Neural cell (in vitro differentiated cells): ENCODE measurements around the gene NDUFAF3. TPM values are rescaled to one million over a fixed set of nuclear protein-coding genes. Genes with fewer than 3 reads are reported as not detected.

Experiments
- H2AFZ ChIP-seq: fragments of 200-600, 300-800 bp; sonication (generic), shearing (Covaris generic); 2 replicates; pipeline ENCODE4 v1.6.0; 2014; ENCODE audit warnings: low read depth, mild to moderate bottlenecking, antibody characterized with exemption, low read length, moderate library complexity
- H3F3A ChIP-seq: fragments of 200-600 bp; shearing (Covaris generic); 2 replicates; pipeline ENCODE4 v1.6.1; 2016; ENCODE audit warnings: mild to moderate bottlenecking, moderate library complexity, mixed read lengths, antibody characterized with exemption, low read length; ENCODE audit not compliant: insufficient read depth, poor library complexity, severe bottlenecking
- H3K27ac ChIP-seq: fragments of 200-600, 300-800 bp; sonication (generic), shearing (Covaris generic); 2 replicates; pipeline ENCODE4 v1.5.1; 2014; ENCODE audit warnings: mild to moderate bottlenecking, low read length, moderate library complexity
- H3K27me3 ChIP-seq: fragments of 300-800, 200-600 bp; sonication (generic), shearing (Covaris generic); 2 replicates; pipeline ENCODE4 v1.6.0; 2014; ENCODE audit warnings: mild to moderate bottlenecking, low read depth, low read length, moderate library complexity; ENCODE audit not compliant: insufficient read depth
- H3K36me3 ChIP-seq: fragments of 300-800, 200-600 bp; sonication (generic), shearing (Covaris generic); 2 replicates; pipeline ENCODE4 v1.5.1; 2014; ENCODE audit warnings: mild to moderate bottlenecking, antibody characterized with exemption, low read length, moderate library complexity; ENCODE audit not compliant: insufficient read depth
- H3K4me2 ChIP-seq: fragments of 300-800, 200-600 bp; sonication (generic), shearing (Covaris generic); 2 replicates; pipeline ENCODE4 v1.6.0; 2014; ENCODE audit warnings: mild to moderate bottlenecking, low read length
- H3K4me3 ChIP-seq: fragments of 300-800, 200-600 bp; sonication (generic), shearing (Covaris generic); 2 replicates; pipeline ENCODE4 v1.5.1; 2014; ENCODE audit warnings: mild to moderate bottlenecking, low read length, moderate library complexity
- H3K79me2 ChIP-seq: fragments of 200-600 bp; shearing (Covaris generic); replicated peaks from 2 replicates; pipeline ENCODE4 v1.6.0; 2014; ENCODE audit warnings: mild to moderate bottlenecking, low read length, moderate library complexity; ENCODE audit not compliant: insufficient read depth
- H3K9ac ChIP-seq: fragments of 300-800, 200-600 bp; sonication (generic), shearing (Covaris generic); 2 replicates; pipeline ENCODE4 v1.6.1; 2016; ENCODE audit warnings: mild to moderate bottlenecking, low read length, mixed read lengths
- H3K9me2 ChIP-seq: fragments of 200-600 bp; shearing (Covaris generic); 2 replicates; pipeline ENCODE4 v1.6.1; 2016; ENCODE audit warnings: mild to moderate bottlenecking, low read length, mixed read lengths; ENCODE audit not compliant: insufficient read depth
- H3K9me3 ChIP-seq: fragments of 200-600, 300-800 bp; sonication (generic), shearing (Covaris generic); 2 replicates; pipeline ENCODE4 v1.6.1; 2016; ENCODE audit warnings: mild to moderate bottlenecking, mixed run types, low read length, moderate library complexity, mixed read lengths
- H4K20me1 ChIP-seq: fragments of 200-600 bp; shearing (Covaris generic); 2 replicates; pipeline ENCODE4 v1.6.1; 2016; ENCODE audit warnings: mild to moderate bottlenecking, mixed run types; ENCODE audit not compliant: insufficient read depth
- CTCF ChIP-seq: fragments of 450-650 bp; IDR thresholded peaks from 2 replicates; pipeline ENCODE4 v1.5.1; 2014; ENCODE audit warnings: antibody characterized with exemption, mild to moderate bottlenecking, moderate library complexity; ENCODE audit not compliant: poor library complexity, severe bottlenecking
- EP300 ChIP-seq: fragments of 450-650 bp; conservative IDR thresholded peaks from 2 replicates; pipeline ENCODE4 v1.6.1; 2014; ENCODE audit warnings: antibody characterized with exemption, mild to moderate bottlenecking, moderate library complexity; ENCODE audit not compliant: poor library complexity, severe bottlenecking
- EZH2 ChIP-seq: fragments of 200-600, 300-800 bp; shearing (Covaris generic), sonication (generic); IDR thresholded peaks from 2 replicates; pipeline ENCODE4 v1.6.1; 2014; ENCODE audit warnings: antibody characterized with exemption, low read length, borderline replicate concordance, mild to moderate bottlenecking; ENCODE audit not compliant: insufficient read depth, poor library complexity, severe bottlenecking
- MXI1 ChIP-seq: fragments of 450-650 bp; conservative IDR thresholded peaks from 2 replicates; pipeline ENCODE4 v1.6.1; 2014; ENCODE audit warnings: antibody characterized with exemption, mild to moderate bottlenecking; ENCODE audit not compliant: poor library complexity, severe bottlenecking
- POLR2AphosphoS5 ChIP-seq: IDR thresholded peaks from 2 replicates; pipeline ENCODE4 v1.6.1; 2012
- RAD21 ChIP-seq: fragments of 450-650 bp; conservative IDR thresholded peaks from 2 replicates; pipeline ENCODE4 v1.6.1; 2014; ENCODE audit warnings: antibody characterized with exemption, mild to moderate bottlenecking, moderate library complexity
- REST ChIP-seq: IDR thresholded peaks from 2 replicates; pipeline ENCODE4 v1.6.1; 2012; ENCODE audit warnings: borderline replicate concordance
- SMC3 ChIP-seq: fragments of 450-650 bp; conservative IDR thresholded peaks from 2 replicates; pipeline ENCODE4 v1.6.1; 2014; ENCODE audit warnings: antibody characterized with exemption, mild to moderate bottlenecking, moderate library complexity; ENCODE audit not compliant: poor library complexity
- TAF1 ChIP-seq: IDR thresholded peaks from 2 replicates; pipeline ENCODE4 v1.6.1; 2012; ENCODE audit warnings: low read depth
- polyA plus RNA-seq: library from polyadenylated mRNA; depleted of rRNA; stranded (reverse); fragments of >200 nt; gene quantifications from 2 replicates; pipeline ENCODE4 v1.2.3, GENCODE V29; 2014

The NDUFAF3 gene
- polyA plus RNA-seq, 1 donor from 2014 or later = 36.2 TPM

- TF ChIP-seq REST = no peak
- peak; percentile 19 for TF ChIP-seq POLR2AphosphoS5
- no peak for TF ChIP-seq RAD21
- H3K4me3 ChIP-seq = no peak overlapping the region
- H3F3A ChIP-seq = no peaks in the 10 kb centered on the region
- no peak overlapping the region for H3K9ac ChIP-seq
- no peak overlapping the region for H2AFZ ChIP-seq
- no peak overlapping the region for H3K27ac ChIP-seq
- H3K27me3 ChIP-seq = no peaks in the 10 kb centered on the region
- H3K9me3 ChIP-seq = no peaks in the 10 kb centered on the region
- no peaks in the 10 kb centered on the region for H3K9me2 ChIP-seq
- no peaks in the 10 kb centered on the region for H3K36me3 ChIP-seq
- H3K4me2 ChIP-seq = no peak overlapping the region
- peaks cover 47% of the 10 kb centered on the region for H3K79me2 ChIP-seq
- H4K20me1 ChIP-seq = peaks cover 13% of the 10 kb centered on the region
Measured at GRCh38 chr3:49013113-49013737, 8.7 kb upstream of the NDUFAF3 start.

- Histone ChIP-seq H3K4me3 (no peak overlapping the region), H3K9me3 (no peaks in the 10 kb centered on the region), H3K4me2 (no peak overlapping the region), H3K36me3 (no peaks in the 10 kb centered on the region), H3K27ac (no peak overlapping the region), H3F3A (no peaks in the 10 kb centered on the region), H3K9ac (no peak overlapping the region), H3K27me3 (no peaks in the 10 kb centered on the region), H4K20me1 (peaks cover 9% of the 10 kb centered on the region), H2AFZ (no peak overlapping the region), H3K79me2 (peaks cover 39% of the 10 kb centered on the region), H3K9me2 (no peaks in the 10 kb centered on the region)
- TF ChIP-seq EP300 (no peak), CTCF (peak; percentile 38)
Measured at GRCh38 chr3:49013738-49014660, 7.9 kb upstream of the NDUFAF3 start.

- Histone ChIP-seq H3K4me2 (no peak overlapping the region), H3K79me2 (peaks cover 35% of the 10 kb centered on the region), H3K4me3 (no peak overlapping the region), H3K27ac (no peak overlapping the region), H3K36me3 (no peaks in the 10 kb centered on the region), H2AFZ (no peak overlapping the region), H4K20me1 (peaks cover 9% of the 10 kb centered on the region), H3K9me2 (no peaks in the 10 kb centered on the region), H3K27me3 (no peaks in the 10 kb centered on the region), H3K9me3 (no peaks in the 10 kb centered on the region), H3K9ac (no peak overlapping the region), H3F3A (no peaks in the 10 kb centered on the region)
- no peak for TF ChIP-seq EZH2
- TF ChIP-seq REST = no peak
- TF ChIP-seq EP300 = no peak
- no peak for TF ChIP-seq POLR2AphosphoS5
- TF ChIP-seq SMC3 = no peak
- TF ChIP-seq RAD21 = no peak
- TF ChIP-seq MXI1 = no peak
- no peak for TF ChIP-seq TAF1
Measured at GRCh38 chr3:49015072-49015471, 6.8 kb upstream of the NDUFAF3 start.
